Upper lobe of left lung (tissue), 6 donors: ENCODE results near the gene TLE1. TPM values are rescaled to one million over a fixed set of nuclear protein-coding genes. Genes with fewer than 3 reads are reported as not detected.
A peak's percentile ranks its signal among the peaks of the same experiment; 100 is the strongest.

ENCODE experiments used
- ATAC-seq, 2 donors: fragments of 200-7000 bp; cut with Tn5 transposase; one replicate each; pipeline ENCODE4 v1.9.1; 2022; ENCODE audit warnings: mild to moderate bottlenecking in 2 of 2, moderate library complexity in 2 of 2; ENCODE audit not compliant: low FRiP score in 2 of 2
- DNase-seq, 2 donors: peaks; one replicate each; pipeline ENCODE4 v3.0.0-alpha.2; 2019 to 2020
- H3K27ac ChIP-seq, 4 donors: fragments of 200-600 bp; sonication (generic); one replicate each; pipeline ENCODE4 v1.5.1; 2016 to 2019
- H3K27me3 ChIP-seq, 4 donors: fragments of 200-600 bp; sonication (generic); one replicate each; pipeline ENCODE4 v1.5.1; 2017 to 2019
- H3K36me3 ChIP-seq, 4 donors: fragments of 200-600 bp; sonication (generic); one replicate each; pipeline ENCODE4 v1.5.1; 2016 to 2019
- H3K4me1 ChIP-seq, 4 donors: fragments of 200-600 bp; sonication (generic); one replicate each; pipeline ENCODE4 v1.5.1; 2018 to 2019
- H3K4me3 ChIP-seq, 4 donors: fragments of 200-600 bp; sonication (generic); one replicate each; pipeline ENCODE4 v1.5.1; 2017 to 2019; ENCODE audit warnings: mild to moderate bottlenecking in 2 of 4, moderate library complexity in 1 of 4
- H3K9me3 ChIP-seq, 4 donors: fragments of 200-600 bp; sonication (generic); one replicate each; pipeline ENCODE4 v1.5.1; 2018 to 2019
- EP300 ChIP-seq, 4 donors: sonication (generic); formaldehyde crosslinking; IDR thresholded peaks; one replicate each; pipeline ENCODE4 v1.5.1; 2017; ENCODE audit warnings: antibody characterized with exemption in 4 of 4, control low read depth in 2 of 4
- POLR2A ChIP-seq, 4 donors: fragments of 450-650 bp; IDR thresholded peaks; one replicate each; pipeline ENCODE4 v1.5.1; 2016 to 2017; ENCODE audit warnings: antibody characterized with exemption in 4 of 4, mild to moderate bottlenecking in 2 of 4
- POLR2AphosphoS5 ChIP-seq, 2 donors: sonication (generic); formaldehyde crosslinking; IDR thresholded peaks; one replicate each; pipeline ENCODE4 v1.5.1; 2017; ENCODE audit warnings: antibody characterized with exemption in 2 of 2
- WGBS, 2 donors: methylation state at CpG; one replicate each; pipeline ENCODE4 v1.1.5; 2017 to 2018; 5-methylcytosine and 5-hydroxymethylcytosine counted together
- total RNA-seq, 6 donors: library from RNA; depleted of rRNA in 4 of 6; stranded (reverse); fragments of >200 nt in 4 of 6; gene quantifications; one replicate each; pipeline versions ENCODE4 v1.1.0 to v1.2.1, GENCODE V29; 2016 to 2021
- TF ChIP-seq, protein P1 (sequence below), 6 experiments: fragments of 450-650 bp in 4 of 6; fragments of 200-600 bp in 2 of 6; sonication (generic) in 2 of 6; IDR thresholded peaks; one replicate each; pipeline ENCODE4 v1.5.1; 2016 to 2019; ENCODE audit warnings: antibody characterized with exemption in 6 of 6
- donor health status: DM: no; HTN: no; CAD: no; lungs with moderate emphysema.
- donor health status: DM: no; HTN: yes; CAD: no; lungs with severe emphysema.

Gene TLE1
- total RNA-seq, 6 donors from 2014 or later, result 17.3 to 55.5 (median 27.6) TPM

DNA sequence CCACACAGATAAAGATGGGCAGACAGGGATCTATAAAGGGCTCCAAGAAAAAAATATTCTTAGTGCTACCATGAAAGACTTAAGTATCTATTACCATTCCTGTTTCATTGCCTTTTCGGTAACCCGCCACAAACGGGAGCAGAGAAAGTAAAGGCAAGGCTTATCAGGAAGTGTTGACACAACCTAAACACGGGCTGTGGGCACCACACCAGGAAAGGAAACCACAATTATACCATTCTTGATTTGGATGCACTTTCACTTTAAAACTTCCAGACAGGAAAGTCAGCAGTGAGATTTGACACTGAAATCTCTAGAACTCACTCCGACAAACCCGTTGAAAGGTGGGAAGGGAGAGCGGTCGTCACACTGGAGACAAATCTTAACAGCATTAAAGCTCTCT is 6.5 kb downstream of the TLE1 start:
- 16 to 23% methylated on average over 8 of the region's 8 CpGs for WGBS, 2 donors
- Histone ChIP-seq H3K4me1 (peaks cover 24 to 38% (median 32%) of the 10 kb centered on the region in 4 donors), H3K36me3 (peaks cover 0 to 7% (median 0%) of the 10 kb centered on the region in 4 donors), H3K27me3 (no peaks in the 10 kb centered on the region), H3K9me3 (no peaks in the 10 kb centered on the region), H3K4me3 (peak overlapping the region in 2 of 4 donors; percentile 16 to 24), H3K27ac (no peak overlapping the region)
- ATAC-seq, result no peak
- DNase-seq, result peak in 1 of 2 donors; percentile 31
- TF ChIP-seq POLR2A (IDR thresholded peaks at IDR 0.05) (no peak), EP300 (IDR thresholded peaks at IDR 0.05) (no peak), POLR2AphosphoS5 (IDR thresholded peaks at IDR 0.05) (no peak)
- TF ChIP-seq, protein P1, sequence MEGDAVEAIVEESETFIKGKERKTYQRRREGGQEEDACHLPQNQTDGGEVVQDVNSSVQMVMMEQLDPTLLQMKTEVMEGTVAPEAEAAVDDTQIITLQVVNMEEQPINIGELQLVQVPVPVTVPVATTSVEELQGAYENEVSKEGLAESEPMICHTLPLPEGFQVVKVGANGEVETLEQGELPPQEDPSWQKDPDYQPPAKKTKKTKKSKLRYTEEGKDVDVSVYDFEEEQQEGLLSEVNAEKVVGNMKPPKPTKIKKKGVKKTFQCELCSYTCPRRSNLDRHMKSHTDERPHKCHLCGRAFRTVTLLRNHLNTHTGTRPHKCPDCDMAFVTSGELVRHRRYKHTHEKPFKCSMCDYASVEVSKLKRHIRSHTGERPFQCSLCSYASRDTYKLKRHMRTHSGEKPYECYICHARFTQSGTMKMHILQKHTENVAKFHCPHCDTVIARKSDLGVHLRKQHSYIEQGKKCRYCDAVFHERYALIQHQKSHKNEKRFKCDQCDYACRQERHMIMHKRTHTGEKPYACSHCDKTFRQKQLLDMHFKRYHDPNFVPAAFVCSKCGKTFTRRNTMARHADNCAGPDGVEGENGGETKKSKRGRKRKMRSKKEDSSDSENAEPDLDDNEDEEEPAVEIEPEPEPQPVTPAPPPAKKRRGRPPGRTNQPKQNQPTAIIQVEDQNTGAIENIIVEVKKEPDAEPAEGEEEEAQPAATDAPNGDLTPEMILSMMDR (IDR thresholded peaks at IDR 0.05), result no peak

DNA sequence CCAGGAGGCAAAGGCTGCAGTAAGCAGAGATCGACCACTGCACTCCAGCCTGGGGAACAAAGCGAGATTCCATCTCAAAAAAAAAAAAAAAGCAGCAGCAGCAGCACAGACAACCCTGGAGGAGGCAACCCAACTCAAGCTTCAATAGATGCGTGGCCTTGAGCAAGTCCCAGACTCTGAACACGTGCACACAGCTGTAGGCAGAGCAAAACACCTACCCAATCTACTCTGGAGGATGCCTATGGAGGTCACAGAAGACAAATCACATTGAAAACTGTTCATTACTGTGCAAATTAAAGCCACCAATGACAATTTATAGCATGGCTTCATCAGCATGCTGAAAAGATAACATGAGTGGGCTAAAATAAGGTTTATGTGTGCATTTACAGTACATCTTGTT is 7.2 kb downstream of the TLE1 start:
- Histone ChIP-seq H3K9me3 (no peaks in the 10 kb centered on the region), H3K4me3 (no peak overlapping the region), H3K4me1 (peaks cover 24 to 31% (median 29%) of the 10 kb centered on the region in 4 donors), H3K36me3 (peaks cover 0 to 8% (median 0%) of the 10 kb centered on the region in 4 donors), H3K27ac (no peak overlapping the region), H3K27me3 (no peaks in the 10 kb centered on the region)
- DNase-seq (no peak), ATAC-seq (no peak)
- 90 to 96% methylated on average over 4 of the region's 4 CpGs for WGBS, 2 donors
- TF ChIP-seq, protein P1 (IDR thresholded peaks at IDR 0.05), result no peak
- TF ChIP-seq POLR2AphosphoS5 (IDR thresholded peaks at IDR 0.05) (no peak), EP300 (IDR thresholded peaks at IDR 0.05) (no peak), POLR2A (IDR thresholded peaks at IDR 0.05) (no peak)

DNA sequence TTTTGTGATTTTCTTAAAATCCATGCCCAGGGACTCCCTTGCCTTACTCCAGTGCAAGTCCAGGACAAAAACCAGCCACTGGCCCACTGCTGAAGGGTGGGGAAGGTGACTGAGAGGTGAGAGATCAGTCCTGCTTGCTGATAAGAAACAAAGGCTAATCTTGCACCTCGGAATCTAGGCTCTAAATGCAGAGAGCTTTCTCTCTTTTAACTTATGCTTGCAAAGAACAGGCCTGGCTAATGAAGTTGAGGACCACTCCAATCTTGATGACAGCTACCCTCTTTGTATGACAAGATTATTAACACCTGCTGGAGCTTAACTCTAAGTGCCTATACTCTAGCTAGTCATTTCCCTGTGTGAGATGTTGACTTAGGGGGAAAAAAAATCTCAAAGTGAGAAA is 8.8 kb downstream of the TLE1 start:
- H3K27ac ChIP-seq, result no peak overlapping the region

DNA sequence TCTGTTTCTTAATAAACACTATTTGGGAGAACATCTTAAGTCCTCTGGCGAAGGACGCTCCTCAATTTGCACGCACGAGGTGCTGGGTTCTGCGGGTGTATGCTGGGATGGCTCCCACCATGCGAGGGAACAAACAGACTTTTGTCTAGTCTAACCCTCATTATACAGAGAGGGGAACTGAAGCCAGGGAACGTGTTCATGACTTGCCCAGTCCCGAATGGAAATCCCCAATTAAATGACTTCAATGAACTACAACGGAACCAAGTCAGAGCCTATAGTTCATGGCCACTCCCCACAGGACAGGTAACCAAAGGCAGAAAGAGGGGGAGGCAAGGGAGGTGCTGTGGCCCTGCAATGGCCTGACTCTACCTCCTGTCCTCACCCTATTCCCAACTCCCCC is 9.3 kb downstream of the TLE1 start:
- ATAC-seq (no peak), DNase-seq (no peak)
- TF ChIP-seq POLR2AphosphoS5 (IDR thresholded peaks at IDR 0.05) (no peak), POLR2A (IDR thresholded peaks at IDR 0.05) (no peak), EP300 (IDR thresholded peaks at IDR 0.05) (no peak)
- TF ChIP-seq, protein P1 (IDR thresholded peaks at IDR 0.05), result no peak
- Histone ChIP-seq H3K4me3 (no peak overlapping the region), H3K9me3 (no peaks in the 10 kb centered on the region), H3K4me1 (peaks cover 10 to 19% (median 15%) of the 10 kb centered on the region in 4 donors), H3K27ac (no peak overlapping the region), H3K36me3 (peaks cover 0 to 11% (median 0%) of the 10 kb centered on the region in 4 donors), H3K27me3 (no peaks in the 10 kb centered on the region)
- 87 to 89% methylated on average over 9 of the region's 9 CpGs for WGBS, 2 donors

More for the DNA sequence above, 8.8 kb downstream of the TLE1 start:
- H3K4me3 ChIP-seq, result no peak overlapping the region
- no peak for ATAC-seq
- no peaks in the 10 kb centered on the region for H3K27me3 ChIP-seq
- H3K4me1 ChIP-seq, result peaks cover 14 to 19% (median 16%) of the 10 kb centered on the region in 4 donors
- H3K36me3 ChIP-seq, result peaks cover 0 to 11% (median 0%) of the 10 kb centered on the region in 4 donors
- TF ChIP-seq, protein P1 (IDR thresholded peaks at IDR 0.05), result no peak
- no peak for TF ChIP-seq EP300 (IDR thresholded peaks at IDR 0.05)
- no peak for TF ChIP-seq POLR2A (IDR thresholded peaks at IDR 0.05)
- TF ChIP-seq POLR2AphosphoS5 (IDR thresholded peaks at IDR 0.05), result no peak
- DNase-seq, result no peak
- no peaks in the 10 kb centered on the region for H3K9me3 ChIP-seq
- 88 to 93% methylated on average over 1 of the region's 1 CpG for WGBS, 2 donors

DNA sequence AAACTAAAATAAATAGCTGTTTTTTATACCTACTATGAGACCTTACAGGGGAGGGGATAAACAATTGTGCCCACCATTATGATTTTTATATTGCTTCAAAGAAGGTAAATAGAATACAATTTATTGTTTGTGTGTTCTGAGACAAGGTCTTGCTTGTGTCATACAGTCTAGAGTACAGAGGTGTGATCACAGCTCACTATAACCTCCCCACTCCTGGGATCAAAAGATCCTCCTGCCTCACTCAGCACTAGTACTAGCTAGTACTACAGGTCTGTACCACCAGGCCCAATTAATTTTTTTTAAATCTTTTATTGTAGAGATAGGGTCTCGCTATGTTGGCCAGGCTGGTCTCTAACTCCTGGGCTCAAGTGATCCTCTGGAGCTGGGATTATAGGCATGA is 11.3 kb downstream of the TLE1 start:
- WGBS, 2 donors, result 86 to 92% methylated on average over 1 of the region's 1 CpG

More for the DNA sequence above, 11.3 kb downstream of the TLE1 start:
- no peak for ATAC-seq
- H3K4me1 ChIP-seq, result peaks cover 9 to 14% (median 9%) of the 10 kb centered on the region in 4 donors
- no peak for TF ChIP-seq POLR2A (IDR thresholded peaks at IDR 0.05)
- TF ChIP-seq EP300 (IDR thresholded peaks at IDR 0.05), result no peak
- TF ChIP-seq POLR2AphosphoS5 (IDR thresholded peaks at IDR 0.05), result no peak
- TF ChIP-seq, protein P1 (IDR thresholded peaks at IDR 0.05), result no peak
- no peak overlapping the region for H3K27ac ChIP-seq
- H3K4me3 ChIP-seq, result no peak overlapping the region
- peaks cover 0 to 11% (median 0%) of the 10 kb centered on the region in 4 donors for H3K36me3 ChIP-seq
- H3K9me3 ChIP-seq, result no peaks in the 10 kb centered on the region
- no peak for DNase-seq
- no peaks in the 10 kb centered on the region for H3K27me3 ChIP-seq
